GM12878 (cell line): ENCODE data around the gene HDX. TPM values are rescaled to one million over a fixed set of nuclear protein-coding genes. Genes with fewer than 3 reads are reported as not detected.

ENCODE experiments used
- ESRRA ChIP-seq: IDR thresholded peaks from 2 replicates; pipeline ENCODE4 v1.6.1; 2012; ENCODE audit warnings: mild to moderate bottlenecking, low read length, improper control_type of control experiment
- KDM1A ChIP-seq: fragments of 200-600 bp; sonication (generic); IDR thresholded peaks from 2 replicates; pipeline ENCODE4 v1.6.1; 2016; ENCODE audit warnings: borderline replicate concordance
- NFIC ChIP-seq: IDR thresholded peaks from 2 replicates; pipeline ENCODE4 v1.6.1; 2012; ENCODE audit warnings: low read depth, mild to moderate bottlenecking, inconsistent platforms, low read length, moderate library complexity
- SPI1 ChIP-seq: IDR thresholded peaks from 2 replicates; pipeline ENCODE4 v1.6.1; 2011; ENCODE audit warnings: low read depth, mild to moderate bottlenecking, low read length, moderate library complexity, borderline replicate concordance; ENCODE audit not compliant: insufficient read depth
- ZBTB11 ChIP-seq: fragments of 450-650 bp; formaldehyde crosslinking; IDR thresholded peaks from 2 replicates; pipeline ENCODE4 v1.5.0; 2022; ENCODE audit warnings: mild to moderate bottlenecking, missing genetic modification characterization
- ZNF207 ChIP-seq: fragments of 450-650 bp; IDR thresholded peaks from 2 replicates; pipeline ENCODE4 v1.6.1; 2014; ENCODE audit warnings: antibody characterized with exemption, mild to moderate bottlenecking, borderline replicate concordance
- ZNF24 ChIP-seq: fragments of 450-650 bp; IDR thresholded peaks from 2 replicates; pipeline ENCODE4 v1.6.1; 2017; ENCODE audit warnings: antibody characterized with exemption, mild to moderate bottlenecking
- polyA plus RNA-seq, 11 experiments: library from polyadenylated mRNA; depleted of rRNA in 4 of 11; unstranded in 6 of 11; stranded (reverse) in 5 of 11; fragments of >200 nt; fragmentation: Nextera tagmentation in 4 of 11; fragmentation: Illumina TruSeq in 1 of 11; extraction: Ambion mirVana in 4 of 11; extraction: Trizol in 1 of 11; gene quantifications; 1 replicate in 1 of 11; 2 replicates in 10 of 11; pipeline versions ENCODE4 v1.2.1 to v1.2.3, GENCODE V29; 2011 to 2016; ENCODE audit warnings: inconsistent platforms in 2 of 11, missing spikeins in 2 of 11, low read depth in 1 of 11
- total RNA-seq, 4 experiments: library from RNA; depleted of rRNA in 3 of 4; stranded (reverse); fragments of >200 nt in 3 of 4; fragmentation: Illumina TruSeq in 1 of 4; extraction: Trizol in 1 of 4; gene quantifications; 2 replicates each; pipeline versions ENCODE4 v1.2.1 to v1.2.3, GENCODE V29; 2013 to 2021
- TF ChIP-seq, protein P1 (sequence below): fragments of 450-650 bp; IDR thresholded peaks from 2 replicates; pipeline ENCODE4 v1.6.1; 2017; ENCODE audit warnings: low read depth, mild to moderate bottlenecking, moderate library complexity
- TF ChIP-seq, protein P2 (sequence below): fragments of 450-650 bp; IDR thresholded peaks from 2 replicates; pipeline ENCODE4 v1.6.1; 2017; ENCODE audit warnings: antibody characterized with exemption, mild to moderate bottlenecking, moderate library complexity

Gene HDX
- total and polyA plus RNA-seq, 10 of the 15 experiments (the other 5 are each of a cell fraction or from before 2014, with no cell fraction given), result 2.9 to 8.6 (median 6.3) TPM; not detected in 1

GRCh38 chrX:84453351-84454246, 48.7 kb downstream of the HDX start (continued):
- TF ChIP-seq, protein P1, sequence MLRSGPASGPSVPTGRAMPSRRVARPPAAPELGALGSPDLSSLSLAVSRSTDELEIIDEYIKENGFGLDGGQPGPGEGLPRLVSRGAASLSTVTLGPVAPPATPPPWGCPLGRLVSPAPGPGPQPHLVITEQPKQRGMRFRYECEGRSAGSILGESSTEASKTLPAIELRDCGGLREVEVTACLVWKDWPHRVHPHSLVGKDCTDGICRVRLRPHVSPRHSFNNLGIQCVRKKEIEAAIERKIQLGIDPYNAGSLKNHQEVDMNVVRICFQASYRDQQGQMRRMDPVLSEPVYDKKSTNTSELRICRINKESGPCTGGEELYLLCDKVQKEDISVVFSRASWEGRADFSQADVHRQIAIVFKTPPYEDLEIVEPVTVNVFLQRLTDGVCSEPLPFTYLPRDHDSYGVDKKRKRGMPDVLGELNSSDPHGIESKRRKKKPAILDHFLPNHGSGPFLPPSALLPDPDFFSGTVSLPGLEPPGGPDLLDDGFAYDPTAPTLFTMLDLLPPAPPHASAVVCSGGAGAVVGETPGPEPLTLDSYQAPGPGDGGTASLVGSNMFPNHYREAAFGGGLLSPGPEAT, result no peak
- TF ChIP-seq ZNF207 (no peak), ZNF24 (no peak), SPI1 (no peak), KDM1A (no peak), ESRRA (no peak), NFIC (no peak), ZBTB11 (no peak)
- TF ChIP-seq, protein P2, sequence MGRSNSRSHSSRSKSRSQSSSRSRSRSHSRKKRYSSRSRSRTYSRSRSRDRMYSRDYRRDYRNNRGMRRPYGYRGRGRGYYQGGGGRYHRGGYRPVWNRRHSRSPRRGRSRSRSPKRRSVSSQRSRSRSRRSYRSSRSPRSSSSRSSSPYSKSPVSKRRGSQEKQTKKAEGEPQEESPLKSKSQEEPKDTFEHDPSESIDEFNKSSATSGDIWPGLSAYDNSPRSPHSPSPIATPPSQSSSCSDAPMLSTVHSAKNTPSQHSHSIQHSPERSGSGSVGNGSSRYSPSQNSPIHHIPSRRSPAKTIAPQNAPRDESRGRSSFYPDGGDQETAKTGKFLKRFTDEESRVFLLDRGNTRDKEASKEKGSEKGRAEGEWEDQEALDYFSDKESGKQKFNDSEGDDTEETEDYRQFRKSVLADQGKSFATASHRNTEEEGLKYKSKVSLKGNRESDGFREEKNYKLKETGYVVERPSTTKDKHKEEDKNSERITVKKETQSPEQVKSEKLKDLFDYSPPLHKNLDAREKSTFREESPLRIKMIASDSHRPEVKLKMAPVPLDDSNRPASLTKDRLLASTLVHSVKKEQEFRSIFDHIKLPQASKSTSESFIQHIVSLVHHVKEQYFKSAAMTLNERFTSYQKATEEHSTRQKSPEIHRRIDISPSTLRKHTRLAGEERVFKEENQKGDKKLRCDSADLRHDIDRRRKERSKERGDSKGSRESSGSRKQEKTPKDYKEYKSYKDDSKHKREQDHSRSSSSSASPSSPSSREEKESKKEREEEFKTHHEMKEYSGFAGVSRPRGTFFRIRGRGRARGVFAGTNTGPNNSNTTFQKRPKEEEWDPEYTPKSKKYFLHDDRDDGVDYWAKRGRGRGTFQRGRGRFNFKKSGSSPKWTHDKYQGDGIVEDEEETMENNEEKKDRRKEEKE, result no peak
- TF ChIP-seq, all 136 proteins: peak for 0
